Cerebellar nuclear complex (tissue), 1 donor: ENCODE measurements around the gene RTF2.
"Not testable (repeated sequence)": the region's sequence is repeated elsewhere in the genome, so short reads cannot be mapped to it uniquely, and the experiment has no call there.

Source experiments
- DNase-seq, 2 experiments: peaks; one replicate each; lab custom pipeline; 2025; lab: John Stamatoyannopoulos, UW

Gene RTF2

DNA sequence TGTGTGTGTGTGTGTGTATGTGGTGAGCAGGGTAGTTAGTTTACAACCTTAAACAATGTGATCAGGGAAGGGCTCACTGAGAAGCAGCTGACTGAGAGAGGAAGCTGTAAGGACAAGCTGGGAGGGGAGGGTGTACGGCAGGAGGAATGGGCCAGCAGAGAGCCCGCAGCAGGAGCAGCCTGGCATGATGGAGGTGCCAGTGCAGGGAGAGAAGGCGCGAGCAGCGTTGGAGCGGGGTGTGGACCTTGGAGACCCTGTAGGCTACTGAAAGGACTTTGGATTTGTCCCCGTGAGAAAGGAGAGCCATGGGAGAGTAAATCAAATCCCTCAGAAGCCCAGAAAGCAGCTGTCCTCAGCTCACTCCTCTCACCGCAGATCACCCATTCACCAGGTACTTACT is 83.1 kb downstream of the RTF2 start:
- DNase-seq = no peak

DNA sequence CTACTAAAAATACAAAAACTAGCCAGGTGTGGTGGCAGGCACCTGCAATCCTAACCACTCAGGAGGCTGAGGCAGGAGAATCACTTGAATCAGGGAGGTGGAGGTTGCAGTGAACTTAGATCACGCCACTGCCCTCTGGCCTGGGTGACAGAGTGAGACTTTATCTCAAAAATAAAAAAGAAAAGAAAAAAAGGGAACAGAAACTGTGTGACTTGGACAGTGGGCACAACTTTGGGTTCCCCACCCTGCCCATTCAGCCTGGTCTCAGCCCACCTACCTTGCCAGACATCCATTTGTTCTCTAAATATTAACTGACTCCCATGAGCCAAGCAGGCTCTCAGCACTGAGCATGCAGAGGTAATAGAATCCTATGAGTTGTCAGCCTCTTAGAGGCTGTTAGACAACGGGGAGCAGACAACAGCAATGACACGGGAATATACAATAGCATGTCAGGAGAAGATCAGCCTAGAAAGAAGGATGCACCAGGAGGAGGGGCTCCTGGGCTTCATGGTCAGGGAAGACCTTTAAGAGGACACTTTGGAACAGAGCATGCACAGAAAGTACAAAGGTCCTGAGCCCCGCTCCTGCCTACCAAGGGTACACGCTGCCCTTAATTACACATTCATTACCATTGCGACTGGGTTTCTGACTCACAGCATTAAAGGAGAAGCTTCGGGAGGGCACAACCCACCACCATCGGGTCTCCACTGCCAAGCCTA is 84.6 kb downstream of the RTF2 start:
- DNase-seq = no peak

- no peak for DNase-seq
These were observed 86.4 kb downstream of the RTF2 start for GRCh38 chr20:56554869-56555268.

DNA sequence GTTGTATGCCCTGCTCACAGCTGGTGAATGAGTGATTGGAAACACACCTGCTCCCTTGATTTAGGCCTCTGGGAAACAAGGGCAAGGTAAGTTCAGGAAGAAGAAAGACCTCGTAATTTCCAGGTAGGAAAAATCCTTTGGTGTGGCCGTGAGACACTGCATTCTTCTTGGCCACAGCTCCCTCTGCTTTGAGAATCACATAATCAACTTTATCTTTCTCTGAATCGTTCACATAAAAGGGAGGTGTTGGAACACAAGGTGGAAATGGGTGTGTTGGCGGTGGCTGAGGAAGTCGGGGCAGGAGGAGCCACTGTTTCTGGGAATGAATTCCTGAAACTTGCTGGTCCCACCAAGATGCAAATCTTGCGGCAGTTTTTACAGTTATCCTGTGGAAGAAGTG is 90.5 kb downstream of the RTF2 start:
- DNase-seq = no peak

- not testable (repeated sequence) for DNase-seq
These were observed 96.1 kb downstream of the RTF2 start for GRCh38 chr20:56564526-56564925.

GRCh38 chr20:56565511-56565910 is 97.1 kb downstream of the RTF2 start:
- no peak for DNase-seq

GRCh38 chr20:56566621-56567020 is 98.2 kb downstream of the RTF2 start:
- DNase-seq = no peak
